HEK293T (cell line): ENCODE data around the gene EXOC6B.

ENCODE experiments used
- ELF4 ChIP-seq: fragments of 450-650 bp; IDR thresholded peaks from 2 replicates; pipeline ENCODE4 v1.6.1; 2017; ENCODE audit warnings: antibody characterized with exemption
- FOXA1 ChIP-seq: fragments of 450-650 bp; IDR thresholded peaks from 2 replicates; pipeline ENCODE4 v1.6.1; 2016; ENCODE audit warnings: mild to moderate bottlenecking
- FOXM1 ChIP-seq: fragments of 450-650 bp; IDR thresholded peaks from 2 replicates; pipeline ENCODE4 v1.6.1; 2017; ENCODE audit warnings: mild to moderate bottlenecking, borderline replicate concordance
- SP1 ChIP-seq: fragments of 450-650 bp; IDR thresholded peaks from 2 replicates; pipeline ENCODE4 v1.6.1; 2017
- SUZ12 ChIP-seq: fragments of 450-650 bp; IDR thresholded peaks from 2 replicates; pipeline ENCODE4 v1.6.1; 2016; ENCODE audit warnings: mild to moderate bottlenecking

GRCh38 chr2:72538486-72538885, 287.3 kb downstream of the EXOC6B start:
- no peak for TF ChIP-seq FOXM1
- no peak for TF ChIP-seq SP1
- no peak for TF ChIP-seq FOXA1
- TF ChIP-seq SUZ12: no peak
- TF ChIP-seq ELF4: no peak
